ENCODE data around the gene DCP2. TPM values are rescaled to one million over a fixed set of nuclear protein-coding genes. Genes with fewer than 3 reads are reported as not detected.
A peak's percentile ranks its signal among the peaks of the same experiment; 100 is the strongest.

The DCP2 gene
- polyA plus RNA-seq, 1 experiment: 18.4 TPM

GRCh38 chr5:112978836-112979235 is 2.2 kb downstream of the DCP2 start:
- H3K27ac ChIP-seq (ENCODE audit: low read depth, low read length): no peak overlapping the region
- DNase-seq (ENCODE audit: low read depth, low spot score): no peak
- H3K27me3 ChIP-seq (ENCODE audit: control insufficient read depth, insufficient read depth, low read length): no peaks in the 10 kb centered on the region
- CTCF ChIA-PET: interaction anchor here (0.5 to 3.1 kb wide), 6 partner anchors 15 to 634 kb away, joined by 3 to 19 read pairs (median 5); no protein-coding TSS in a partner anchor
- H3K4me3 ChIP-seq (ENCODE audit: low read depth, low read length): peak overlapping the region; percentile 20; the same call in 1 of the 2 replicates
- peaks cover 5% of the 10 kb centered on the region; the same call in 1 of the 2 replicates for H3K9me3 ChIP-seq (ENCODE audit: control insufficient read depth, insufficient read depth, low read length)
- TF ChIP-seq CTCF (IDR thresholded peaks at IDR 0.05; ENCODE audit: low read depth, low read length): no peak
- POLR2A ChIA-PET: no interaction called here

GRCh38 chr5:112979723-112980122 is 3.1 kb downstream of the DCP2 start:
- H3K9me3 ChIP-seq (ENCODE audit: control insufficient read depth, insufficient read depth, low read length): peaks cover 5% of the 10 kb centered on the region; the same call in 1 of the 2 replicates
- no peak overlapping the region for H3K27ac ChIP-seq (ENCODE audit: low read depth, low read length)
- DNase-seq (ENCODE audit: low read depth, low spot score): no peak
- TF ChIP-seq CTCF (IDR thresholded peaks at IDR 0.05; ENCODE audit: low read depth, low read length): no peak
- ChIA-PET CTCF (interaction anchor here (1.4 to 3.1 kb wide), 2 partner anchors 16 to 633 kb away, joined by 5 to 19 read pairs; no protein-coding TSS in a partner anchor), POLR2A (no interaction called here)
- peak overlapping the region; percentile 31 for H3K4me3 ChIP-seq (ENCODE audit: low read depth, low read length)
- H3K27me3 ChIP-seq (ENCODE audit: control insufficient read depth, insufficient read depth, low read length): no peaks in the 10 kb centered on the region

- ChIA-PET CTCF (interaction anchor here (6.2 kb wide), 1 partner anchor 13 kb away, joined by 71 read pairs; no protein-coding TSS in a partner anchor), POLR2A (no interaction called here)
- H3K27ac ChIP-seq (ENCODE audit: low read depth, low read length): no peak overlapping the region
- no peak for TF ChIP-seq CTCF (IDR thresholded peaks at IDR 0.05; ENCODE audit: low read depth, low read length)
- no peaks in the 10 kb centered on the region for H3K27me3 ChIP-seq (ENCODE audit: control insufficient read depth, insufficient read depth, low read length)
- no peak overlapping the region for H3K4me3 ChIP-seq (ENCODE audit: low read depth, low read length)
- no peaks in the 10 kb centered on the region for H3K9me3 ChIP-seq (ENCODE audit: control insufficient read depth, insufficient read depth, low read length)
- DNase-seq (ENCODE audit: low read depth, low spot score): no peak
Measured at GRCh38 chr5:112983363-112983762, 6.8 kb downstream of the DCP2 start.

- no peak for DNase-seq (ENCODE audit: low read depth, low spot score)
- H3K4me3 ChIP-seq (ENCODE audit: low read depth, low read length): no peak overlapping the region
- no peak for TF ChIP-seq CTCF (IDR thresholded peaks at IDR 0.05; ENCODE audit: low read depth, low read length)
Measured at GRCh38 chr5:112986224-112986623, 9.6 kb downstream of the DCP2 start.

GRCh38 chr5:112995764-112996618 is 19.4 kb downstream of the DCP2 start:
- ChIA-PET CTCF (interaction anchor here (0.5 to 3.7 kb wide), 99 partner anchors 11 to 616 kb away, joined by 3 to 74 read pairs (median 5); partner anchors contain the start of genes DCP2, MCC, REEP5 and YTHDC2), POLR2A (interaction anchor here (0.8 to 0.9 kb wide), 4 partner anchors 20 to 550 kb away, joined by 3 read pairs; partner anchors contain the start of genes DCP2 and MCC)
- Histone ChIP-seq H3K27ac (ENCODE audit: low read depth, low read length) (no peak overlapping the region), H3K9me3 (ENCODE audit: control insufficient read depth, insufficient read depth, low read length) (no peaks in the 10 kb centered on the region), H3K27me3 (ENCODE audit: control insufficient read depth, insufficient read depth, low read length) (no peaks in the 10 kb centered on the region), H3K4me3 (ENCODE audit: low read depth, low read length) (no peak overlapping the region)
- DNase-seq (ENCODE audit: low read depth, low spot score): peak; percentile 50
- peak; percentile 89 for TF ChIP-seq CTCF (IDR thresholded peaks at IDR 0.05; ENCODE audit: low read depth, low read length)

More at GRCh38 chr5:112986224-112986623, 9.6 kb downstream of the DCP2 start:
- POLR2A ChIA-PET: no interaction called here
- no peak overlapping the region for H3K27ac ChIP-seq (ENCODE audit: low read depth, low read length)
- no peaks in the 10 kb centered on the region for H3K9me3 ChIP-seq (ENCODE audit: control insufficient read depth, insufficient read depth, low read length)
- CTCF ChIA-PET: interaction anchor here (0.6 to 6.2 kb wide), 3 partner anchors 10 to 393 kb away, joined by 3 to 71 read pairs (median 9); partner anchors contain the start of gene DCP2
- H3K27me3 ChIP-seq (ENCODE audit: control insufficient read depth, insufficient read depth, low read length): no peaks in the 10 kb centered on the region

All from AG04450 (cell line).